Liver (tissue), 9 donors: Measurements from ENCODE around the gene CHRM2. TPM values are rescaled to one million over a fixed set of nuclear protein-coding genes. Genes with fewer than 3 reads are reported as not detected.

Experiments
- DNase-seq: peaks from one replicate; pipeline ENCODE4 v3.0.0-alpha.2; 2017; ENCODE audit warnings: low spot score
- H3K27ac ChIP-seq, 2 donors: one replicate each; pipeline ENCODE4 v1.7.0; 2013; ENCODE audit warnings: inconsistent platforms in 2 of 2, low read length in 2 of 2, control low read depth in 1 of 2, low read depth in 1 of 2, mild to moderate bottlenecking in 1 of 2
- H3K27me3 ChIP-seq, 4 donors: one replicate each; pipeline versions ENCODE4 v1.6.1 to v1.7.0; 2013; ENCODE audit warnings: low read length in 3 of 4, inconsistent platforms in 1 of 4, mild to moderate bottlenecking in 1 of 4, moderate library complexity in 1 of 4; ENCODE audit not compliant: control insufficient read depth in 4 of 4, insufficient read depth in 4 of 4
- H3K36me3 ChIP-seq, 4 donors: one replicate each; pipeline versions ENCODE4 v1.6.1 to v1.7.0; 2013; ENCODE audit warnings: low read length in 3 of 4, mild to moderate bottlenecking in 3 of 4, low read depth in 1 of 4, moderate library complexity in 1 of 4; ENCODE audit not compliant: control insufficient read depth in 4 of 4, insufficient read depth in 3 of 4
- H3K4me1 ChIP-seq, 4 donors: one replicate each; pipeline versions ENCODE4 v1.6.1 to v1.7.0; 2013; ENCODE audit warnings: low read length in 3 of 4, mild to moderate bottlenecking in 3 of 4, moderate library complexity in 1 of 4; ENCODE audit not compliant: control insufficient read depth in 4 of 4, insufficient read depth in 4 of 4
- H3K4me3 ChIP-seq, 3 donors: one replicate each; pipeline versions ENCODE4 v1.6.1 to v1.7.0; 2013; ENCODE audit warnings: low read length in 3 of 3, control low read depth in 1 of 3, low read depth in 1 of 3, mild to moderate bottlenecking in 1 of 3
- H3K9ac ChIP-seq, 2 donors: one replicate each; pipeline ENCODE4 v1.7.0; 2013; ENCODE audit warnings: low read length in 2 of 2, mild to moderate bottlenecking in 2 of 2, moderate library complexity in 2 of 2, control low read depth in 1 of 2, low read depth in 1 of 2
- H3K9me3 ChIP-seq, 4 donors: one replicate each; pipeline versions ENCODE4 v1.6.1 to v1.7.0; 2013; ENCODE audit warnings: low read length in 3 of 4; ENCODE audit not compliant: control insufficient read depth in 4 of 4
- CTCF ChIP-seq: fragments of 150-350 bp; IDR thresholded peaks from 2 replicates; pipeline ENCODE4 v1.5.1; 2017; ENCODE audit warnings: improper control_type of control experiment, low read depth, low read length; ENCODE audit not compliant: missing input control
- EGR1 ChIP-seq, 2 donors: IDR thresholded peaks; 2 replicates each; pipeline ENCODE4 v1.6.1; 2016 to 2018; ENCODE audit warnings: antibody characterized with exemption in 2 of 2, low read depth in 2 of 2
- FOXA2 ChIP-seq: IDR thresholded peaks from 2 replicates; pipeline ENCODE4 v1.6.1; 2016; ENCODE audit warnings: antibody characterized with exemption
- GABPA ChIP-seq, 2 donors: IDR thresholded peaks in 1 of 2; conservative IDR thresholded peaks in 1 of 2; 2 replicates each; pipeline ENCODE4 v1.6.1; 2016; ENCODE audit warnings: antibody characterized with exemption in 2 of 2, mild to moderate bottlenecking in 1 of 2, moderate library complexity in 1 of 2
- HNF4A ChIP-seq, 2 donors: conservative IDR thresholded peaks; 2 replicates each; pipeline ENCODE4 v1.6.1; 2016; ENCODE audit warnings: antibody characterized with exemption in 2 of 2, mild to moderate bottlenecking in 2 of 2
- HNF4G ChIP-seq: IDR thresholded peaks from 2 replicates; pipeline ENCODE4 v1.6.1; 2016; ENCODE audit warnings: antibody characterized with exemption
- JUND ChIP-seq, 2 donors: IDR thresholded peaks; 2 replicates each; pipeline ENCODE4 v1.6.1; 2016; ENCODE audit warnings: antibody characterized with exemption in 2 of 2
- MAX ChIP-seq: IDR thresholded peaks from 2 replicates; pipeline ENCODE4 v1.6.1; 2016; ENCODE audit warnings: antibody characterized with exemption
- NR2F2 ChIP-seq: IDR thresholded peaks from 2 replicates; pipeline ENCODE4 v1.6.1; 2016; ENCODE audit warnings: antibody characterized with exemption
- RAD21 ChIP-seq, 2 donors: IDR thresholded peaks; 2 replicates each; pipeline ENCODE4 v1.6.1; 2016; ENCODE audit warnings: antibody characterized with exemption in 2 of 2, mild to moderate bottlenecking in 2 of 2
- REST ChIP-seq: IDR thresholded peaks from 2 replicates; pipeline ENCODE4 v1.6.1; 2016; ENCODE audit warnings: antibody characterized with exemption, mild to moderate bottlenecking
- RXRA ChIP-seq, 2 donors: IDR thresholded peaks; 2 replicates each; pipeline ENCODE4 v1.6.1; 2017 to 2018; ENCODE audit warnings: antibody characterized with exemption in 2 of 2, mild to moderate bottlenecking in 1 of 2
- SP1 ChIP-seq: IDR thresholded peaks from 2 replicates; pipeline ENCODE4 v1.6.1; 2018; ENCODE audit warnings: antibody characterized with exemption, mild to moderate bottlenecking
- YY1 ChIP-seq: IDR thresholded peaks from 2 replicates; pipeline ENCODE4 v1.6.1; 2016; ENCODE audit warnings: antibody characterized with exemption, mild to moderate bottlenecking
- ZBTB33 ChIP-seq: IDR thresholded peaks from 2 replicates; pipeline ENCODE4 v1.6.1; 2016; ENCODE audit warnings: antibody characterized with exemption
- WGBS: extraction: QIAGEN DNeasy Blood & Tissue Kit; methylation state at CpG from one replicate; pipeline ENCODE4 v1.1.7; 2013; 5-methylcytosine and 5-hydroxymethylcytosine counted together
- polyA plus RNA-seq, 2 donors: library from polyadenylated mRNA; stranded (reverse) in 1 of 2; unstranded in 1 of 2; fragments of 200-250 nt in 1 of 2; fragments of >200 nt in 1 of 2; fragmentation: Nextera tagmentation in 1 of 2; extraction: Ambion mirVana in 1 of 2; gene quantifications; one replicate each; pipeline versions ENCODE4 v1.2.1 to v1.2.3, GENCODE V29; 2013 to 2015
- total RNA-seq, 2 donors: library from RNA; depleted of rRNA; stranded (reverse); fragments of >200 nt; gene quantifications; one replicate each; pipeline ENCODE4 v1.2.3, GENCODE V29; 2014
- donor health status: healthy.
- donor health status: healthy.
- donor health status: healthy.
- donor health status: healthy.
- donor health status: healthy.

The CHRM2 gene
- total and polyA plus RNA-seq, 4 donors = 0.08 to 1.2 (median 0.30) TPM

GRCh38 chr7:137015015-137015414, 146.6 kb downstream of the CHRM2 start:
- DNase-seq = no peak
- no peak overlapping the region for H3K4me3 ChIP-seq
- TF ChIP-seq RAD21 (IDR thresholded peaks at IDR 0.05) (no peak), RXRA (IDR thresholded peaks at IDR 0.05) (no peak)
- H3K9ac ChIP-seq = no peak overlapping the region
- 91% methylated on average over 3 of the region's 3 CpGs for WGBS
- H3K36me3 ChIP-seq = no peaks in the 10 kb centered on the region
- H3K9me3 ChIP-seq = no peaks in the 10 kb centered on the region
- peaks cover 0 to 3% (median 0%) of the 10 kb centered on the region in 4 donors for H3K27me3 ChIP-seq
- no peaks in the 10 kb centered on the region for H3K4me1 ChIP-seq
- H3K27ac ChIP-seq = no peak overlapping the region

GRCh38 chr7:137017221-137017620, 148.8 kb downstream of the CHRM2 start:
- H3K9me3 ChIP-seq = no peaks in the 10 kb centered on the region

GRCh38 chr7:137018468-137018867, 150.0 kb downstream of the CHRM2 start:
- H3K27ac ChIP-seq = no peak overlapping the region
- no peak for TF ChIP-seq EGR1 (IDR thresholded peaks at IDR 0.05; ENCODE audit: low read depth in 2 of 2)
- H3K4me3 ChIP-seq = no peak overlapping the region
- no peak for DNase-seq
- H3K36me3 ChIP-seq = no peaks in the 10 kb centered on the region
- no peak overlapping the region for H3K9ac ChIP-seq
- 43% methylated on average over 3 of the region's 3 CpGs for WGBS
- H3K4me1 ChIP-seq = no peaks in the 10 kb centered on the region
- no peaks in the 10 kb centered on the region for H3K9me3 ChIP-seq
- H3K27me3 ChIP-seq = peaks cover 0 to 6% (median 0%) of the 10 kb centered on the region in 4 donors

More at GRCh38 chr7:137017221-137017620, 148.8 kb downstream of the CHRM2 start:
- no peaks in the 10 kb centered on the region for H3K4me1 ChIP-seq
- no peak overlapping the region for H3K4me3 ChIP-seq
- WGBS = 45% methylated on average over 1 of the region's 1 CpG
- TF ChIP-seq YY1 (no peak), JUND (IDR thresholded peaks at IDR 0.05) (no peak)
- DNase-seq = no peak
- H3K27me3 ChIP-seq = peaks cover 0 to 4% (median 0%) of the 10 kb centered on the region in 4 donors
- H3K27ac ChIP-seq = no peak overlapping the region
- H3K9ac ChIP-seq = no peak overlapping the region
- no peaks in the 10 kb centered on the region for H3K36me3 ChIP-seq

- 77% methylated on average over 1 of the region's 1 CpG for WGBS
- no peak for DNase-seq
- peaks cover 0 to 6% (median 0%) of the 10 kb centered on the region in 4 donors for H3K27me3 ChIP-seq
- H3K4me1 ChIP-seq = no peaks in the 10 kb centered on the region
- no peak overlapping the region for H3K4me3 ChIP-seq
- H3K36me3 ChIP-seq = no peaks in the 10 kb centered on the region
- no peaks in the 10 kb centered on the region for H3K9me3 ChIP-seq
- TF ChIP-seq REST = no peak
- TF ChIP-seq HNF4A (conservative IDR thresholded peaks at IDR 0.05) = no peak
- TF ChIP-seq FOXA2 = no peak
- no peak for TF ChIP-seq ZBTB33
- TF ChIP-seq YY1 = no peak
- TF ChIP-seq NR2F2 = no peak
- TF ChIP-seq JUND (IDR thresholded peaks at IDR 0.05) = no peak
- TF ChIP-seq HNF4G = no peak
- no peak for TF ChIP-seq RXRA (IDR thresholded peaks at IDR 0.05)
- no peak for TF ChIP-seq SP1
- no peak for TF ChIP-seq MAX
- TF ChIP-seq RAD21 (IDR thresholded peaks at IDR 0.05) = no peak
- TF ChIP-seq CTCF = no peak
- TF ChIP-seq GABPA (IDR thresholded peaks at IDR 0.05 in 1 of 2, conservative IDR thresholded peaks at IDR 0.05 in 1 of 2) = no peak
- no peak overlapping the region for H3K27ac ChIP-seq
- H3K9ac ChIP-seq = no peak overlapping the region
Observed at GRCh38 chr7:137020351-137020750, 151.9 kb downstream of the CHRM2 start.
